Transverse colon (tissue), 4 donors: ENCODE data around the gene SERPIND1.

ENCODE experiments used
- POLR2AphosphoS5 ChIP-seq, 3 donors: sonication (generic); formaldehyde crosslinking; IDR thresholded peaks; one replicate each; pipeline ENCODE4 v1.6.1; 2016; ENCODE audit warnings: antibody characterized with exemption in 3 of 3
- TF ChIP-seq, protein P1 (sequence below), 5 experiments: fragments of 200-600 bp in 3 of 5; fragments of 450-650 bp in 2 of 5; sonication (generic) in 3 of 5; IDR thresholded peaks; 1 replicate in 2 of 5; 2 replicates in 3 of 5; pipeline ENCODE4 v1.5.1; 2016 to 2017; ENCODE audit warnings: antibody characterized with exemption in 5 of 5, inconsistent platforms in 3 of 5, mild to moderate bottlenecking in 2 of 5, moderate library complexity in 1 of 5

GRCh38 chr22:20796731-20797130 lies 22.8 kb downstream of the SERPIND1 start:
- TF ChIP-seq, protein P1, sequence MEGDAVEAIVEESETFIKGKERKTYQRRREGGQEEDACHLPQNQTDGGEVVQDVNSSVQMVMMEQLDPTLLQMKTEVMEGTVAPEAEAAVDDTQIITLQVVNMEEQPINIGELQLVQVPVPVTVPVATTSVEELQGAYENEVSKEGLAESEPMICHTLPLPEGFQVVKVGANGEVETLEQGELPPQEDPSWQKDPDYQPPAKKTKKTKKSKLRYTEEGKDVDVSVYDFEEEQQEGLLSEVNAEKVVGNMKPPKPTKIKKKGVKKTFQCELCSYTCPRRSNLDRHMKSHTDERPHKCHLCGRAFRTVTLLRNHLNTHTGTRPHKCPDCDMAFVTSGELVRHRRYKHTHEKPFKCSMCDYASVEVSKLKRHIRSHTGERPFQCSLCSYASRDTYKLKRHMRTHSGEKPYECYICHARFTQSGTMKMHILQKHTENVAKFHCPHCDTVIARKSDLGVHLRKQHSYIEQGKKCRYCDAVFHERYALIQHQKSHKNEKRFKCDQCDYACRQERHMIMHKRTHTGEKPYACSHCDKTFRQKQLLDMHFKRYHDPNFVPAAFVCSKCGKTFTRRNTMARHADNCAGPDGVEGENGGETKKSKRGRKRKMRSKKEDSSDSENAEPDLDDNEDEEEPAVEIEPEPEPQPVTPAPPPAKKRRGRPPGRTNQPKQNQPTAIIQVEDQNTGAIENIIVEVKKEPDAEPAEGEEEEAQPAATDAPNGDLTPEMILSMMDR (IDR thresholded peaks at IDR 0.05) = no peak
- TF ChIP-seq POLR2AphosphoS5 (IDR thresholded peaks at IDR 0.05) = no peak
